Measurements from ENCODE around the gene NCK2. TPM values are rescaled to one million over a fixed set of nuclear protein-coding genes. Genes with fewer than 3 reads are reported as not detected.

The NCK2 gene
- total and polyA plus RNA-seq, 9 of the 15 experiments (the other 6 are each of a cell fraction or from before 2014, with no cell fraction given) = 0.90 to 27.9 (median 15.9) TPM

- TF ChIP-seq ESRRB (CRISPR knock-in tag; IDR thresholded peaks at IDR 0.05; ENCODE audit: borderline replicate concordance) = no peak
- TF ChIP-seq ELK1 (CRISPR knock-in tag; IDR thresholded peaks at IDR 0.05) = no peak
- no peak for TF ChIP-seq GTF3C2 (IDR thresholded peaks at IDR 0.05; ENCODE audit: borderline replicate concordance, extremely low read depth, insufficient read length)
- TF ChIP-seq PRDM10 (IDR thresholded peaks at IDR 0.05; ENCODE audit: partially characterized antibody) = peak; percentile 70
- TF ChIP-seq ZNF318 (IDR thresholded peaks at IDR 0.05; ENCODE audit: borderline replicate concordance in 1 of 2, low read depth in 1 of 2) = no peak
- peak; percentile 17 to 34; a peak in 1 of 4 replicates for TF ChIP-seq FOXK2 (conservative IDR thresholded peaks at IDR 0.05 in 1 of 2, IDR thresholded peaks at IDR 0.05 in 1 of 2; ENCODE audit: low read depth in 2 of 2)
- TF ChIP-seq FOXP1 (CRISPR knock-in tag; IDR thresholded peaks at IDR 0.05) = no peak
Measured at GRCh38 chr2:105795575-105795934, 50.8 kb downstream of the NCK2 start (continued).

Data from K562 (cell line).